ENCODE results near the gene ANKRD53. TPM values are rescaled to one million over a fixed set of nuclear protein-coding genes. Genes with fewer than 3 reads are reported as not detected.

ANKRD53 gene
- total RNA-seq, 1 experiment from 2014 or later, result not detected

- H3K4me1 ChIP-seq (ENCODE audit: control insufficient read depth in 1 of 2, insufficient read depth in 2 of 2, low read length in 2 of 2), result peaks cover 4 to 12% of the 10 kb centered on the region in 2 experiments; a peak in 3 of 4 replicates
- H3K9me3 ChIP-seq (ENCODE audit: control insufficient read depth in 1 of 2, insufficient read depth in 1 of 2, low read depth in 1 of 2, low read length in 2 of 2), result no peaks in the 10 kb centered on the region
- no TSS peak for BruUV-seq (replicated peaks)
- H2AFZ ChIP-seq (ENCODE audit: low read depth, low read length, poor library complexity, severe bottlenecking), result no peak overlapping the region
- DNase-seq (ENCODE audit: low read depth, low spot score) (no peak), ATAC-seq (no peak)
- no peaks in the 10 kb centered on the region for H3K79me2 ChIP-seq (ENCODE audit: insufficient read depth, low read length)
- H3K36me3 ChIP-seq (ENCODE audit: control insufficient read depth in 1 of 2, insufficient read depth in 2 of 2, low read length in 2 of 2), result no peaks in the 10 kb centered on the region
- TF ChIP-seq ZBTB33 (IDR thresholded peaks at IDR 0.05; ENCODE audit: extremely low read depth, insufficient replicate concordance, low read length) (no peak), SRF (IDR thresholded peaks at IDR 0.05; ENCODE audit: low read depth) (no peak), SP1 (IDR thresholded peaks at IDR 0.05; ENCODE audit: low read depth) (no peak), JUND (IDR thresholded peaks at IDR 0.05) (no peak), POLR2A (IDR thresholded peaks at IDR 0.05; ENCODE audit: borderline replicate concordance, extremely low read depth, insufficient read depth, insufficient read length) (no peak), REST (IDR thresholded peaks at IDR 0.05; ENCODE audit: low read depth) (no peak), ATF3 (IDR thresholded peaks at IDR 0.05) (no peak), MAX (IDR thresholded peaks at IDR 0.05) (no peak)
- no peak overlapping the region for H3K27ac ChIP-seq (ENCODE audit: low read depth, low read length)
- H3K4me3 ChIP-seq (replicated peaks in 1 of 2; ENCODE audit: low read depth in 1 of 2, low read length in 2 of 2), result no peak overlapping the region
- H3K9ac ChIP-seq (ENCODE audit: low read length), result no peak overlapping the region
- H4K20me1 ChIP-seq (ENCODE audit: insufficient read depth), result no peaks in the 10 kb centered on the region
- ChIA-PET CTCF (no interaction called here), RAD21 (ENCODE audit: low non-redundant PET in 1 of 2, low total read pairs in 2 of 2, uncharacterized antibody in 2 of 2, unreplicated experiment in 2 of 2) (no interaction called here), POLR2A (no interaction called here)
- H3K4me2 ChIP-seq (ENCODE audit: low read length), result no peak overlapping the region
- H3K27me3 ChIP-seq (ENCODE audit: insufficient read depth, low read length), result no peaks in the 10 kb centered on the region
- H3K9me2 ChIP-seq (ENCODE audit: insufficient read depth), result no peaks in the 10 kb centered on the region
- intact Hi-C loops (cut with micrococcal nuclease), result no loop called here
These were observed 16.1 kb upstream of the ANKRD53 start for GRCh38 chr2:70962211-70962884.

All from HCT116 (cell line).